Endothelial cell of hepatic sinusoid (primary cell): ENCODE results near the gene MYO7B.

Experiments
- in situ Hi-C: cut with HindIII; loops from 2 replicates; pipeline ENCODE4 v1.10.0; 2017; ENCODE audit warnings: low sequenced_read_pairs

The MYO7B gene

DNA sequence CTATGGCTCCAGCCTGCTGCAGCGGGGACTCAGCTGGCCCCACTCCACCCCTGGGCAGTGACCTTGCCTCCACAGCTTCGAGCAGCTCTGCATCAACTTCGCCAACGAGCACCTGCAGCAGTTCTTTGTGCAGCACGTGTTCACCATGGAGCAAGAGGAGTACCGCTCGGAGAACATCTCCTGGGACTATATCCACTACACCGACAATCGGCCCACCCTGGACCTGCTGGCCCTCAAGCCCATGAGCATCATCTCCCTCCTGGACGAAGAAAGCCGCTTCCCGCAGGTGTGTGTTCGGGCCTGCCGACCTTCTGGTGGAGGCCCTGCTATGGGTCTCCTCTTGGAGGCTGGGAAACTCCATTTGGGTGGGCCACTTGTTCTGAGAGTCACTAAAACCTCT, 48.6 kb downstream of the MYO7B start:
- in situ Hi-C loops = no loop called here

DNA sequence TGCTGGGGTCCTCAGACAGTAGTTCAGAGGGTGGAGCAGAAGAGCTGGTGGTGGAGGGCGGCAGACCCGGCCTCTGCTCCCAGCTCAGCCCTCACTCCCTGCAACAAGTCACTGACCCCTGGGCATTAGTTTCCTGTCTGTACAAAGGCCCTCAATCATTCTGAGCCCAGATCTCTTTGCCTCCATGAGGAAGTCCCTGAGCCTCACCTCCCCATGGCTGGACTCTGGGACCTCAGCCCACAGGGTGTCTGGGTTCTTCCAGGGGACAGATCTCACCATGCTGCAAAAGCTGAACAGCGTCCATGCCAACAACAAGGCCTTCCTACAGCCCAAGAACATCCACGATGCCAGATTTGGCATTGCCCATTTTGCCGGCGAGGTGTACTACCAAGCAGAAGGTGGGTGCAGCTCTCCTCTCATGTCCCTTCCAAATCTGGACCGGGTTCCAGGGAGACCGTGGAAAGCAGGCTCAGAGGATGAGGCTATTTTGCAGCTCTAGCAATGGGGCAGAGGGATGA, 49.1 kb downstream of the MYO7B start:
- in situ Hi-C loops = no loop called here

DNA sequence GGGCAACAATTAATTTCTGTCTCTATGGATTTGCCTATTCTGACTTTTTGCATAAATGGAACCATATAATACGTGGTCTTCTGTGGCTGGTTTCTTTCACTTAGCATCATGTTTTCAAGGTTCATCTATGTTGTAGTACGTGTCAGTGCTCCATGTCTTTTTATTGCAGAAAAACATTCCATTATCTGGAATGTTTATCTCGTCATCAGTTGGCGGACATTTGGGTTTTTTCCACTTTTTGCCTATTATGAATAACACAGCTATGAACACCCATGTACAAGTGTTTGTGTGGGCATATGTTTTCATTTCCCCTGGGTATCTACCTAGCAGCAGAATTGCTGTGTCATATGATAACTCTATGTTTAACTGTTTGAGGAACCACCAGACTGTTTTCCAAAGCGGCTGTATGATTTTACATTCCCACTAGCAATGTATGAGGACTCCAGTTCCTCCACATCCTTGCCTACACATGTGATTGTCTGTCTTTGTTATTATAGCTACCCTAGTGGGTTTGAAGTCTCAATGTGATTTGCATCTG, 49.9 kb downstream of the MYO7B start:
- in situ Hi-C loops = no loop called here

DNA sequence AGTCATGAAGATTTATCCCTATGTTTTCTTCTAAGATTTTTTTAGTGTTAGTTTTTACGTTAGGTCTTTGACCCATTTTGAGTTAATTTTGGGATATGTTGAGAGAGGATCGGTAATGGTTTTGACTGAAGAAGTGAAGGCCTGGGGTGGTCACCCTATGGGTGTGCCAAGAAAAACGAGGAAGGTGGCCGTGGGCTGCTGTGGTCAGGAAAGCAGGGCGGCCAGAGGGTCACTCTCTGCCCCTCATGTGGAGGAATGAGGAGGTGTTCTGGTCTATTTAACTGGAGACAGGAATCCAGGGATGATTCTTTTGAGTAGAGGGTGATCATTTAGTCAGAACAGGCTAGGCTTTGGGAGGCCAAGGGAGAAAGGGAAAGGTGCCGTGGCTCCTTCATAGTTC, 50.7 kb downstream of the MYO7B start:
- in situ Hi-C loops = no loop called here

DNA sequence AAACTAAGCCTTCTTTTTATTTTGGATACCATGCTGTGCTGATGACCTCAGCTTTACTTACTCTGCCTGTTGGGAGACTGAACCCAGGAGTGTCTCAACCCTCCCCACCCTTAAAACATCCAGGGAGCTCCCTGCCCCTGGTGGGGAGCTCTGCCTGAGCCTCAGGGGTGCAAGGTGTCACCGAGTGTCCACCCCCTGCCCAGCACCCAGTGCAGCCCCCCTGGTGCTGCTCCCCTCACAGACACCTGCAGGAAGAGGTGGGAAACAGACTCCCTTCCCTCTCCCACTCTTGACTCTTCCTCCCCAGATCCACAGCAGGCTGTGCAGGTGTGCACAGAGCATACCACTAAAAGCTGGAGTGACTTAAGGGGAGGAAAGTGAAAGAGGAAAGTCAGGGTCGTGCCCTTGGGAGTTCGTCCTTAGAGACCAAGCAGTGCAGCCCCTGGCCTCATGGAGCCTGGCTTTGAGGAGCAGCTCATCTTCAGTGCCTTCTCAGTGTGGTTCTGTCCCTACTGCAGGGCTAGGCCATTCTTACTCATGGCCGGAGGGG, 51.3 kb downstream of the MYO7B start:
- in situ Hi-C loops = no loop called here

DNA sequence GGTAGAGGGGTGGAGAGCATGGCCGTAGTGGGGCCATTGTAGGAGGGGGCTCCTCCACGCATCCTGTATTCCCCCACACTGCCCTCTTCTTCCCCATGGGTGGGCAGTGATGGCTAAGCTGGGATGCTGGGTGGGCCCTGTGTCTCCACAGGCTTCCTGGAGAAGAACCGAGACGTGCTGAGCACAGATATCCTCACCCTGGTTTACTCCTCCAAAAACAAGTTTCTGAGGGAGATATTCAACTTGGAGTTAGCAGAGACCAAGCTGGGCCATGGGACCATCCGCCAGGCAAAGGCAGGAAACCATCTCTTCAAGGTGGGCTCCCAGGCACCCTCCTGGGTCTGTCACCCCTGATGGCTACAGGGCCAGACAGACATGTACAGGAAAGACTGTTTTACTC, 52.8 kb downstream of the MYO7B start:
- in situ Hi-C loops = no loop called here

DNA sequence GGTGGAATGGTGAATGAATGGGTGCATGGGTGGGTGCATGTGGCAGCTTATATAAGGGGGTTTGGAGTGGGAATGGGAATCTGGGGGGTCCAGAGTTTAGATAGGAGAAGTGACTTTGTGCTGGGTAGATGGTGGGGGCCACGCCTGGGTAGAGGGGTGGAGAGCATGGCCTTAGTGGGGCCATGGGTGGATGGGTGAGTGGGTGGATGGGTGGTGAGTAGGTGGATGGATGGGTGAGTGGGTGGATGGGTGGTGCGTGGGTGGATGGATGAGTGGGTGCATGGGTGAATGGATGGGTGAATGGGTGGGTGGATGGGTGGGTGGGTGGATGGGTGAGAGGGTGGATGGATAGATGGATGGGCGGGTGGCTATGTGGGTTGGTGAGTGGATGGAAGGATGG, 53.9 kb downstream of the MYO7B start:
- in situ Hi-C loops = no loop called here

DNA sequence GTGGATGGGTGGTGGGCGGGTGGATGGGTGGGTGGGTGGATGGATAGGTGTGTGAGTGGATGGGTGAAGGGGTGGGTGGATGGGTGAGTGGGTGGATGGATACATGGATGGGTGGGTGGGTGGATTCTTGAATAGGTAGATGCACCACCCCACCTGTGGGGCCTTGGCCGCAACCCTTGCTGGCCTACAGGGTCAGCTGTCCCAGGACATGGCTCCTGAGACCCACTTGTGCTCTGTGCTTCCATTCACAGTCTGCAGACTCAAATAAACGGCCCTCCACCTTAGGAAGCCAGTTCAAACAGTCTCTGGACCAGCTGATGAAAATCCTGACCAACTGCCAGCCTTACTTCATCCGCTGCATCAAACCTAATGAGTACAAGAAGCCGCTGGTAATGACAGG, 54.4 kb downstream of the MYO7B start:
- in situ Hi-C loops = no loop called here

DNA sequence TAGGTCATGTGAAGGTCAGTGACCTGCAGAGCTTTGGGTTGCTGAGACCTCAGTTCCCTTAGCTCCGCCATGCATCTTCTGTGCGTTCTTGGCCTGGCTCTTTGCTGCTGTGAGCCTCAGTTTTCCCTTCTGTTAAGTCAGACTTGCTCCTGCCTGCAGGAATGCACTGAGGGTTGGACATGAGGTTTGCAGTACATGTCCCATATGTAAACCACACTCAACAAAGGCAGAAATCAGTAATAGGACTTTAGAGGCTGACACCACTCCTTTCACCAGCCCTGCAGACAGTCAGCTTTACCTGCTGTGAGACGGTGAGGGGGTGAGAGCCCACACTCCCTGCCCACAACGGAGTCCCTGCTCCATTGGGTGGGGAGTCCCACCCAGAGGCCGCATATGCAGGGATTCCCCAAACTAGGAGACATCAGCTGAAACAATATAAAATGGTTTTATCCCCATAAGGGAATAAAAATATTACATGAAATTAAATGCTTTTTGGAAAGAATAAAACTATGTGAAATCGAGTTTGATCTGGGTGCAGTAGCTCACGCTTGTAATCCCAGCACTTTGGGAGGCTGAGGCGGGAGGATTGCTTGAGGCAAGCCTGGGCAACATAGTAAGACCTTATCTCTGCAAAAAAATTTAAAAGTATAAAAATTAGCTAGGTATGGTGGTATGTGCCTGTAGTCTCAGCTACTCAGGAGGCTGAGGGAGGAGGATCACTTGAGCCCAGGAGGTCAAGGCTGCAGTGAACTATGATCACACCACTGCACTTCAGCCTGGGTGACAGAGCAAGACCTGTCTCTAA, 55.1 kb downstream of the MYO7B start:
- in situ Hi-C loops = no loop called here

DNA sequence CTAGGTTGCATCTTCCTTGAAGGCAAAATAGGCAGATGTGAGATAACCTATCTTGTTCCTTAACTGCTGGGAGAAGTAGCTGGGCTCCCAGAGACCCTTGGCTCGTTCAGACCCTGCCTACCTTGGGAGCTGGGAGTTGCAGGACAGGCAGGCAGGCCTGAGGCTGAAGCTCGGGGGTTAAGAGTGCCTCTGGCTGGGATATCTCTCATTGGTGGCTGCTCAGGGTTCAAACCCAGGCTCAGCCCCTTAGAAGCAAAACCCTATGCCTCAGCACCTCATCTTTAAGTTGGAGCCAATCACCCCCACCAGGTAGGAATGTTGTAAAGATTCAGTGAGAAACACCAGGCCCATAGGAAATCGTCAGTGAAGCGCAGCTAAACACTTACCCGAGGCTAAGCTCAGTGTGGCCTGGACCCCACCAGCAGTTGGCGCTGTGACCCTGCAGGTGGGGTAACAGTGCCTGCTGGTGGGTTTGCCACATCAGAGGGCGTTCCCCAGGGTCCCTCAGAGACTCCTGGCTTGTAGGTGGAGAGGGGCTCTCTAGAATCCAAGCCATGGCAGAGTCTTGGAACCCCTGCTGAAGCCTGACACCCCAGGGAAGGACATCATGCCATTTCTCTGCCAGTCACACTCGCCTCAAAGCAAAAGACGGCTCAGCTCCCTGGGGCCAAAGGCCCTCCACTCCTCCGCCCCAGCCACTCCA, 55.9 kb downstream of the MYO7B start:
- in situ Hi-C loops = no loop called here

DNA sequence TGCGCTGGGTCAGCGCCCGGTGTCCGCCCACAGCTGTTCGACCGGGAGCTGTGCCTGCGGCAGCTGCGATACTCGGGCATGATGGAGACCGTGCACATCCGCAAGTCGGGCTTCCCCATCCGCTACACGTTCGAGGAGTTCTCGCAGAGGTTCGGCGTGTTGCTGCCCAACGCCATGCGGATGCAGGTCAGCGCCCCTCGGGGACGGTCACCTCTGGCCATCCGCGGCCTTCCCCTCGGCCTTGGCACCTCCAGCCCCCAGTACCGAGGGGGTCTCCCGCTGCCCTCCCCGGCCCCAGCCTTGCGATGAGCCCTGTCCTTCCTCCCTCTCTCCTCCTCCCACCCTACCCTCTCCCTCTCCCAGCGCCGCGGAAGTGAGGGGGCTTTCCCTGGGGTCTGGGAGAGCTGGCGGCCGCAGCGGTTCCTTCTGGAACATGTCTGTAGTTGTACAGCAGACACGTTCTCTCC, 57.3 kb downstream of the MYO7B start:
- in situ Hi-C loops = no loop called here

DNA sequence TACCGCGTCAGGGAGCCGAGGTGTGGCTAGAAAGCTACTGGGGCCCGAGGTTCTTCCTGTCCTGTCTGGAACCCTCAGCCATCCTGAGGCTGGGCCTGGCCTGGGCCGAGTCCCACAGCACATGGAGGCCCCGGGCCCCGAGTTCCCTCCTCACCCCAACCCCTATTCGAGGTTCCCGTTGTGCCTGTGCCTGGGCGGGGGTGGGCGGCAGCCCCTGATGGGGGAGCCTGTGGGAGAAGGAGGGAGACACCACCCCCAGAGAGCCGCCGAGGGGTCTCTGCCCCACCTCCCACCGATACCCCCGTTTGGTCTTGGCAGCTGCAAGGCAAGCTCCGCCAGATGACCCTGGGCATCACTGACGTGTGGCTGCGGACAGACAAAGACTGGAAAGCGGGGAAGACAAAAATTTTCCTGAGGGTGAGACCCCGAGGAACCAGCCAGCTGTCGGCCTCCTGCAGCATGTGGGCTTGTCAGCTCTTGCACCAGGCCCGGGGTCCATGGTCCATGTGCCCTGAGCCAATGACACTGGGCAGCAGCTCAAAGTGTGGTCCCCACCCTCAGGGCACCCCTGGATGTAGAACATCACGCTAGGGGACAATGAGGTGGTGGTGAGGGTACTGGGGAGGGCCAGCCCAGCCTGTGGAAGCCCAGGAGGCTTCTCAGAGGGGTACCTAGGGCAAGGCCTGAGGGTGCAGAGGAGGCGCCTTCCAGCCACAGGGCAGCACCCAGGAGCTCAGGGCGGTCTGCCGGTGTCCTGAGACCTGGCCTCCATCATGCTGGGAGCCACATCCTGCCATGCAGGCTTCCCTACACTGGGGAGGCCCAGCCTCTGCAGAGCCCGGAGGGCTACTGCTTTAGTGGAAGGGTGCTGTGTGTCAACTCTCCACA, 58.0 kb downstream of the MYO7B start:
- in situ Hi-C loops = no loop called here

DNA sequence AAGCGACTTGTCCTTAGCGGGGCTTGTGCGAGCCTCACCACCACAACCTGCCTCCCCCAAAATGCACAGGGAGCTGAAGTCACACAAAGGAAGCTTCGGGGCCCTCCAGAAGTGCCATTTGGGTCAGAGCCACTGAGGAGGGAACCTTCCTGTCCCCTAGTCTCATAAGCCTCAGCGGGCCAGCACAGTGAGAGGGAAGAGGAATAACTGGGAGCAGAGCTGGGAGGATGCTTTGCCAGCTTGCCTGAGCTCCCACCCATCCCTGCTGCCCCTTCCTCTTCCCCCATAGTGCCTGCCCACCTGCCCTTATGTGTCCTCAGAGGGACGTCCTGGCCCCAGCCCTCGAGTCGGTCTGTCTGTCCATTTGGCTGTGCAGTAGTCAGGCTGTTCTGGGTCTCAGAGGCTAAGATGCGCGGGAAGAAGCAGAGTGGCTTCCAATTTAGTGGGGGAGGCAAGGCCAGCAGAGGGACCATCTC, 58.7 kb downstream of the MYO7B start:
- in situ Hi-C loops = no loop called here

DNA sequence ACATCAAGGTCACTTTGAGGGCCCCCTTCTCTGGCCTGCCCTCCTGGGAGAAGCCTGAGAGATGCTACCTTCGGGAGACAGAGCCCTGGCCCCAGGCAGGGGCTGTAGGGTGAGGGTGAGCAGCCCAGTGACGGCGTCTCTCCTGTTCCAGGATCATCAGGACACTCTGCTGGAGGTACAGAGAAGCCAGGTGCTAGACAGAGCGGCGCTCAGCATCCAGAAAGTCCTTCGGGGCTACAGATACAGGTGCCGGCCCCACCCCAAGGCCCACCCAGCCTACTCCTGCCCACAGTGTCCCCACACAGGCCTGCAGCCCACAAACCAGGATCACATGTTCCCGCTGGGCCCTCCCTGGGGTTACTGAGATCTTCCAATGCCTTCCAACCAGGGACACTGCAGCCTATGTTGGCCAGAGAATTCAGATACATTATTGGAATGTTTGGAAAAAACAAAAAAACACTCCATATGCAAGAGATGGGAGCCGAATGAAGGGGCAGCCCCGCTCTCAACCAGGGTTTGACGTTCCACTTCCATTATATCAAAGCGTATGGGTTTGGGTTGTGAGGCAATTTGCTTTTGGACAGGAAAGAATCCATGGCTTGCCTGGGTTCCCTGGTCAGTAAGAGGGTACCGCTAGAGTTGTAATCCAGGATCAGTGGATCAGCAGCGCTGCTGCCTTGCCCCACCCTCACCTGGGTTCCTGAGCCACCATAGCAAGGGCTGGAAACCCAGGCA, 61.0 kb downstream of the MYO7B start:
- in situ Hi-C loops = no loop called here

DNA sequence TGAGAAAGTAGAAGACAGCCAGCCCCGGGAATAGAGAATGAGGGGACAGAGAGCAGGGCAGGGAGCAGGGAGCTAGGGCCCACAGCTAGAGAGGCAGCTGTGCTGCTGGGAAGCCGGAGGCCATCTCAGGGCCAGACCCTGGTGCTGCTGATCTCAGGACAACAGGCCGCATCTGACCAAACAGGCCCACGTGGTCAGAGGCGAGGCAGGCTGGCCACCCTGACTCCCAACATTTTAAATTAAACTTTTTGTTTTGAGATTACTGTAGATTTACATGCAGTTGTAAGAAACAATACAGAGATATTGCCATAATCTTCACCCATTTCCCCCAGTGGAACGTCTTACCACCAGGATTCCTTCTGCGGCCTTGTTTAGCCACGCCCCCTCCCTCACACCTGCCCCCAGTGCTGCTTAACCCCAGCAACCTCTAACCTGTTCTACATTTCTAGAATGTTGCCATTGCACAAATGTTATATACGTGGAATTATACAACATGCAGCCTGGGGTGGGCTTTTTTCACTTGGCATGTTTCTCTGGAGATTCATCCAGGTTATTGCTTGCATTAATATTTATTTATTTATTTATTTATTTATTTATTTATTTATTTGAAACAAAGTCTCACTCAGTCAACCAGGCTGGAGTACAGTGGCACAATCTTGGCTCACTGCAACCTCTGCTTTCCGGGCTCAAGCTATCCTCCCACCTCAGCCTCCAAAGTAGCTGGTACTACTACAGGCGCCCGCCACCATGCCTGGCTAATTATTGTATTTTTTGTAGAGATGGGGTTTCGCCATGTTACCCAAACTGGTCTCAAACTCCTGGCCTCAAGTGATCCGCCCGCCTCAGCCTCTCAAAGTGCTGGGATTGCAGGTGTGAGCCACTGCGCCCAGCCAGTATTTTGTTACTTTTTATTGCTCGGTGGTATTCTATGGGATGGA, 61.8 kb downstream of the MYO7B start:
- in situ Hi-C loops = no loop called here

DNA sequence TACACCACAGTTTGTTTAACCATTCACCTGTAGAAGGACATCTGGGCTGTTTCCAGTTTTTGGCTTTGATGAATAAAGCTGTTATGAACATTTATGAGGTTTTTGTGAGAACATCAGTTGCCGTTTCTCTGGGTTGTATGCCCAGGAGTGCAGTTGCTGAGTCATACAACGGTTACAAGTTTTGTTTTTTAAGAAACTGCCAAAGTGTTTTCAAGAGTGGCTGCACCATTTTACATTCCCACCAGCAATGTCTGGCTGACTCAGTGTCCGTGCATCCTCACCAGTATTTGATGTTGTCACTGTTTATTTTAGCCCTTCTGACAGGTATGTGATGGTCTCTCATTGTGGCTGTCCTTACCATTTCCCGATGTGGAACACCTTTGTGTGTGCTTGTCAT, 62.5 kb downstream of the MYO7B start:
- in situ Hi-C loops = no loop called here

DNA sequence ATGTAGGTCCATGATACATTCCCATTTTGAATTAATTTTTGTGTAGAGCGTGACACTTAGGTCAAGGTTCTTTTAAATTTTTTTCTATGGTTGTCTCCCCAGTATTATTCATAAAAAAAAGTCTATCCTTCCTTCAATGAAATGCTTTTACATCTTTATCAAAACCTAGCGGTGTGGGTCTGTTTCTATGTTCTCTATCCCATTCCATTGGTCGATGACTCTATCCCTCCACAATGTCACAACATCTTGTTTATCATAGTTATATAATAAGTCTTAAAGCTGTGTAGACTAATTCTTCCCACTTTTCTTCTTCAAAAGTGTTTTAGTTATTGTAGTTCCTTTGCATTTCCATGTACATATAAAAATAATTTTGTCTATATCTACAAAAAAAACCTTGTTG, 63.2 kb downstream of the MYO7B start:
- in situ Hi-C loops = no loop called here

DNA sequence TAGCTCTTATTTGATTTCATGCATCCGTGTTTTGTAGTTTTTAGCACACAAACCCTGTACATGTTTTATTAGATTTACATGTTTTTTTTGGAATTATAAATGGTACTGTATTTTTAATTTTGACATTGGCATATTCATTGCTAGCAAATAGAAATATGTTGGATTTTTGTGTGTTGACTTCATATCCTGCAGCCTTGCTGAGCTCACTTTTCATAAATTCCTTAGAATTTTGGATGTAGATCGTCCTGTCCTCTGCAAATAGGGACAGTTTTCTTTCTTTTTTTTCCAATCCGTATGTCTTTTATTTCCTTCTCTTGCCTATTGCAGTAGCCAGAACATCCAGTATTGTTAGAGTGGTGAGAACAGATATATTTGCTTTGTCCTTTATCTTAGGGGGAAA, 63.7 kb downstream of the MYO7B start:
- in situ Hi-C loops = no loop called here

DNA sequence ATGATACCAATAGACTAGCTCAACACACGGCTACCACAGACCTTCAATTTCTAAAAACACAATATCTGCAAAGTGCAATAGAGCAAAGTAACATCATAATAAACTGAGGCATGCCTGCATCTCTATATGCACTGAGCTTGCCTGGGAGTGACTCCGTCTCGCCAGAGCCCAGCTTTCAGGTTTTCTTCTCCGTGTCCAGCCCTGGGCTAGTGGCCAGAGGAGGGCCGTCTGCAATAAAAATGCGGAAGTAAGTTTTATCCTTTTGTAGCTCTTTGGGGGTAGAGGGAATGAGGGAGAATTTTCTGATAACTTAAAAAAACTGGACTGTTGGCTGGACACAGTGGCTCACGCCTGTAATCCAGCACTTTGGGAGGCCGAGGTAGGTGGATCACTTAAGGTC, 69.5 kb downstream of the MYO7B start:
- in situ Hi-C loops = no loop called here
